CD4-positive, alpha-beta T cell (primary cell): ENCODE measurements around the gene SDC4. TPM values are rescaled to one million over a fixed set of nuclear protein-coding genes. Genes with fewer than 3 reads are reported as not detected.

Experiments used
- ATAC-seq: fragments of 200-7000 bp; cut with Tn5 transposase; one replicate; pipeline ENCODE4 v1.10.0; 2022; ENCODE audit warnings: mild to moderate bottlenecking; ENCODE audit not compliant: poor library complexity
- CTCF ChIA-PET: fragments of 350-600 bp; sonication (Branson Sonifier 250); formaldehyde crosslinking; loops from one replicate; lab custom pipeline; 2021; ENCODE audit warnings: antibody characterized with exemption, inconsistent platforms; lab: Charles Lee
- POLR2A ChIA-PET: fragments of 350-600 bp; sonication (Branson Sonifier 250); formaldehyde crosslinking; loops from one replicate; lab custom pipeline; 2021; ENCODE audit warnings: antibody characterized with exemption, inconsistent platforms; lab: Charles Lee
- DNase-seq, 14 experiments: peaks; one replicate each; pipeline ENCODE4 v3.0.0-alpha.2; 2013 to 2020; ENCODE audit warnings: mixed read lengths in 2 of 14
- H3K27ac ChIP-seq, 2 donors: one replicate each; pipeline versions ENCODE4 v1.5.1 to v1.7.0; 2013; ENCODE audit warnings: low read length in 2 of 2, low read depth in 1 of 2, mild to moderate bottlenecking in 1 of 2
- H3K27me3 ChIP-seq, 2 experiments: 1 replicate in 1 of 2; 2 replicates in 1 of 2; pipeline versions ENCODE4 v1.6.1 to v1.7.0; 2013; ENCODE audit warnings: low read length in 2 of 2, control low read depth in 1 of 2, mild to moderate bottlenecking in 1 of 2, moderate library complexity in 1 of 2; ENCODE audit not compliant: insufficient read depth in 2 of 2, control insufficient read depth in 1 of 2
- H3K36me3 ChIP-seq: one replicate; pipeline ENCODE4 v1.6.1; 2013; ENCODE audit warnings: low read length, control low read depth; ENCODE audit not compliant: insufficient read depth
- H3K4me1 ChIP-seq: one replicate; pipeline ENCODE4 v1.6.1; 2013; ENCODE audit warnings: low read length, control low read depth; ENCODE audit not compliant: insufficient read depth
- H3K4me3 ChIP-seq: one replicate; pipeline ENCODE4 v1.5.1; 2013; ENCODE audit warnings: mild to moderate bottlenecking, low read length, moderate library complexity
- H3K9me3 ChIP-seq, 2 experiments: 1 replicate in 1 of 2; 2 replicates in 1 of 2; pipeline versions ENCODE4 v1.6.1 to v1.7.0; 2013; ENCODE audit warnings: low read length in 2 of 2, mild to moderate bottlenecking in 2 of 2, control low read depth in 1 of 2, moderate library complexity in 1 of 2; ENCODE audit not compliant: control insufficient read depth in 1 of 2, insufficient read depth in 1 of 2
- H3K27ac Mint-ChIP-seq: one replicate; pipeline ENCODE4 v1.8.0; 2020; ENCODE audit warnings: mixed read lengths
- H3K27me3 Mint-ChIP-seq: one replicate; pipeline ENCODE4 v1.8.0; 2021; ENCODE audit warnings: mixed read lengths
- H3K36me3 Mint-ChIP-seq: one replicate; pipeline ENCODE4 v1.8.0; 2021; ENCODE audit warnings: low read depth, mixed read lengths
- H3K4me1 Mint-ChIP-seq: one replicate; pipeline ENCODE4 v1.8.0; 2021; ENCODE audit warnings: low read depth, mixed read lengths
- H3K4me3 Mint-ChIP-seq: one replicate; pipeline ENCODE4 v1.8.0; 2020; ENCODE audit warnings: mild to moderate bottlenecking, mixed read lengths
- H3K9me3 Mint-ChIP-seq: one replicate; pipeline ENCODE4 v1.8.0; 2020; ENCODE audit warnings: mixed read lengths
- CTCF ChIP-seq: fragments of 200-600 bp; IDR thresholded peaks from one replicate; pipeline ENCODE4 v1.8.0; 2022; ENCODE audit warnings: antibody characterized with exemption, mild to moderate bottlenecking
- intact Hi-C, 2 experiments: fragments of 100-400 bp; cut with DNase I in 1 of 2; cut with micrococcal nuclease in 1 of 2; formaldehyde crosslinking; loops; one replicate each; pipeline versions ENCODE4 v1.15.1 to v1.9.0; 2023 to 2025; cut with DNase I, micrococcal nuclease
- total RNA-seq, 174 experiments: library from RNA in 2 of 174; stranded (reverse) in 2 of 174; gene quantifications; one replicate each; pipeline ENCODE4 v1.2.3 and lab custom pipeline; 2021 to 2026

Gene SDC4
- total RNA-seq, 2 experiments from 2014 or later = 1.0 to 1.1 TPM

- no peak for TF ChIP-seq CTCF
- Histone ChIP-seq H3K9me3 (no peaks in the 10 kb centered on the region), H3K27me3 (no peaks in the 10 kb centered on the region), H3K36me3 (no peaks in the 10 kb centered on the region), H3K4me3 (no peak overlapping the region), H3K4me1 (peaks cover 7% of the 10 kb centered on the region), H3K27ac (no peak overlapping the region)
- ChIA-PET CTCF (no interaction called here), POLR2A (no interaction called here)
- no peaks in the 10 kb centered on the region for H3K36me3 Mint-ChIP-seq
- DNase-seq (no peak), ATAC-seq (no peak)
- intact Hi-C loops = no loop called here
- no peaks in the 10 kb centered on the region for H3K4me1 Mint-ChIP-seq
- H3K9me3 Mint-ChIP-seq = no peaks in the 10 kb centered on the region
- no peak overlapping the region for H3K27ac Mint-ChIP-seq
- no peaks in the 10 kb centered on the region for H3K27me3 Mint-ChIP-seq
- H3K4me3 Mint-ChIP-seq = no peak overlapping the region
Observed at GRCh38 chr20:45339799-45340198, 8.4 kb downstream of the SDC4 start.

GRCh38 chr20:45339084-45339483 lies 9.1 kb downstream of the SDC4 start:
- H3K4me3 Mint-ChIP-seq = no peak overlapping the region
- no peak overlapping the region for H3K27ac Mint-ChIP-seq
- ChIA-PET POLR2A (no interaction called here), CTCF (no interaction called here)
- no peak for DNase-seq
- H3K9me3 Mint-ChIP-seq = no peaks in the 10 kb centered on the region
- no peaks in the 10 kb centered on the region for H3K27me3 Mint-ChIP-seq
- no peak overlapping the region for H3K4me3 ChIP-seq
- no peak for ATAC-seq
- no peaks in the 10 kb centered on the region for H3K4me1 Mint-ChIP-seq
- H3K36me3 Mint-ChIP-seq = no peaks in the 10 kb centered on the region
- no peaks in the 10 kb centered on the region for H3K36me3 ChIP-seq
- H3K27ac ChIP-seq = no peak overlapping the region
- H3K27me3 ChIP-seq = no peaks in the 10 kb centered on the region
- intact Hi-C loops = no loop called here
- no peaks in the 10 kb centered on the region for H3K9me3 ChIP-seq
- H3K4me1 ChIP-seq = peaks cover under 1% of the 10 kb centered on the region
- TF ChIP-seq CTCF = no peak

- Mint-ChIP-seq H3K27me3 (no peaks in the 10 kb centered on the region), H3K36me3 (no peaks in the 10 kb centered on the region), H3K4me1 (no peaks in the 10 kb centered on the region), H3K9me3 (no peaks in the 10 kb centered on the region), H3K4me3 (no peak overlapping the region), H3K27ac (no peak overlapping the region)
- no peak overlapping the region for H3K27ac ChIP-seq
- no peak overlapping the region for H3K4me3 ChIP-seq
- ATAC-seq (no peak), DNase-seq (no peak)
- TF ChIP-seq CTCF = no peak
- intact Hi-C loops = no loop called here
- ChIA-PET POLR2A (no interaction called here), CTCF (no interaction called here)
- H3K9me3 ChIP-seq = no peaks in the 10 kb centered on the region
- H3K36me3 ChIP-seq = no peaks in the 10 kb centered on the region
- H3K27me3 ChIP-seq = no peaks in the 10 kb centered on the region
- no peaks in the 10 kb centered on the region for H3K4me1 ChIP-seq
Observed at GRCh38 chr20:45338121-45339030, 9.8 kb downstream of the SDC4 start.
